HepG2 (cell line): ENCODE data around the gene TOMM6. TPM values are rescaled to one million over a fixed set of nuclear protein-coding genes. Genes with fewer than 3 reads are reported as not detected.
A peak's percentile ranks its signal among the peaks of the same experiment; 100 is the strongest.

Experiments
- FOSL2 ChIP-seq: sonication (generic); formaldehyde crosslinking; IDR thresholded peaks from 2 replicates; pipeline ENCODE4 v1.4.0; 2020; ENCODE audit warnings: missing genetic modification reagents
- IRX3 ChIP-seq: sonication (generic); formaldehyde crosslinking; IDR thresholded peaks from 2 replicates; pipeline ENCODE4 v1.8.1; 2023; ENCODE audit warnings: mild to moderate bottlenecking, low read depth, missing genetic modification reagents, borderline replicate concordance
- MBNL3 ChIP-seq: fragments of 250-450 bp; sonication (Bioruptor Pico); conservative IDR thresholded peaks from 2 replicates; pipeline ENCODE4 v1.8.0; 2022; ENCODE audit warnings: mild to moderate bottlenecking, inconsistent platforms
- MED1 ChIP-seq: sonication (generic); formaldehyde crosslinking; IDR thresholded peaks from 2 replicates; pipeline ENCODE4 v1.4.0; 2020; ENCODE audit warnings: missing genetic modification reagents
- MXD1 ChIP-seq: sonication (generic); formaldehyde crosslinking; IDR thresholded peaks from 2 replicates; pipeline ENCODE4 v1.4.0; 2020; ENCODE audit warnings: mild to moderate bottlenecking, missing genetic modification reagents
- MXD4 ChIP-seq: IDR thresholded peaks from 2 replicates; pipeline ENCODE4 v1.6.1; 2016; ENCODE audit warnings: mild to moderate bottlenecking, missing biosample characterization, missing genetic modification reagents
- PAX8 ChIP-seq: sonication (generic); formaldehyde crosslinking; IDR thresholded peaks from 2 replicates; pipeline ENCODE4 v1.8.0; 2022; ENCODE audit warnings: mild to moderate bottlenecking, missing genetic modification reagents, borderline replicate concordance
- PRDM15 ChIP-seq: sonication (generic); formaldehyde crosslinking; IDR thresholded peaks from 2 replicates; pipeline ENCODE4 v1.4.0; 2020; ENCODE audit warnings: missing genetic modification reagents
- RXRB ChIP-seq: IDR thresholded peaks from 2 replicates; pipeline ENCODE4 v1.6.1; 2016; ENCODE audit warnings: borderline replicate concordance, missing genetic modification reagents, missing compliant biosample characterization
- SPEN ChIP-seq: sonication (generic); formaldehyde crosslinking; IDR thresholded peaks from 2 replicates; pipeline ENCODE4 v1.5.1; 2020; ENCODE audit warnings: low read depth, mild to moderate bottlenecking, missing genetic modification reagents
- TFDP1 ChIP-seq: IDR thresholded peaks from 2 replicates; pipeline ENCODE4 v1.6.1; 2016; ENCODE audit warnings: missing compliant biosample characterization, missing genetic modification reagents, borderline replicate concordance
- ZHX1 ChIP-seq: sonication (generic); formaldehyde crosslinking; IDR thresholded peaks from 2 replicates; pipeline ENCODE4 v1.8.1; 2022; ENCODE audit warnings: low read depth, mild to moderate bottlenecking, missing genetic modification reagents
- ZNF124 ChIP-seq: sonication (generic); formaldehyde crosslinking; IDR thresholded peaks from 2 replicates; pipeline ENCODE4 v1.4.0; 2020; ENCODE audit warnings: missing genetic modification reagents
- ZNF225 ChIP-seq: sonication (generic); formaldehyde crosslinking; IDR thresholded peaks from 2 replicates; pipeline ENCODE4 v1.4.0; 2020; ENCODE audit warnings: mild to moderate bottlenecking, missing genetic modification reagents
- ZNF296 ChIP-seq: sonication (generic); formaldehyde crosslinking; conservative IDR thresholded peaks from 2 replicates; pipeline ENCODE4 v1.5.0; 2020; ENCODE audit warnings: mild to moderate bottlenecking, missing genetic modification reagents
- ZNF503 ChIP-seq: sonication (generic); formaldehyde crosslinking; IDR thresholded peaks from 2 replicates; pipeline ENCODE4 v1.4.0; 2020; ENCODE audit warnings: missing genetic modification reagents
- ZNF577 ChIP-seq: sonication (generic); formaldehyde crosslinking; IDR thresholded peaks from 2 replicates; pipeline ENCODE4 v1.4.0; 2020; ENCODE audit warnings: mild to moderate bottlenecking, low read depth, missing genetic modification reagents, borderline replicate concordance
- ZNF724P ChIP-seq: sonication (generic); formaldehyde crosslinking; IDR thresholded peaks from 2 replicates; pipeline ENCODE4 v1.8.0; 2022; ENCODE audit warnings: missing genetic modification reagents, borderline replicate concordance
- polyA plus RNA-seq, 8 experiments: library from polyadenylated mRNA; depleted of rRNA in 3 of 8; stranded (reverse) in 7 of 8; unstranded in 1 of 8; fragments of >200 nt; fragmentation: Illumina TruSeq in 4 of 8; extraction: Trizol in 4 of 8; gene quantifications; 2 replicates each; pipeline versions ENCODE4 v1.2.1 to v1.2.3, GENCODE V29; 2011 to 2016; ENCODE audit warnings: low read depth in 4 of 8, missing spikeins in 1 of 8, mixed read lengths in 1 of 8; ENCODE audit not compliant: insufficient read depth in 1 of 8
- total RNA-seq, 5 experiments: library from RNA; depleted of rRNA; stranded (reverse); fragments of >200 nt; fragmentation: Illumina TruSeq; extraction: Trizol; gene quantifications; 2 replicates each; pipeline ENCODE4 v1.2.3, GENCODE V29; 2016; ENCODE audit warnings: low read depth in 1 of 5

The TOMM6 gene
- total and polyA plus RNA-seq, 2 of the 13 experiments (the other 11 are each of a cell fraction or from before 2014, with no cell fraction given): 320 to 321 TPM

- no peak; the same call in 1 of the 2 replicates for TF ChIP-seq ZNF124 (CRISPR knock-in tag)
- peak; percentile 54; the same call in 1 of the 2 replicates for TF ChIP-seq RXRB (CRISPR knock-in tag)
- peak; percentile 45 for TF ChIP-seq FOSL2 (CRISPR knock-in tag)
- no peak for TF ChIP-seq MXD4
- TF ChIP-seq ZNF503 (CRISPR knock-in tag): 0 out of 2 replicates have a peak, but pooled peaks have one; percentile 38
- no peak; the same call in 1 of the 2 replicates for TF ChIP-seq ZNF225
- no peak for TF ChIP-seq ZNF577 (CRISPR knock-in tag)
- no peak for TF ChIP-seq MXD1 (CRISPR knock-in tag)
- TF ChIP-seq PRDM15: no peak
- TF ChIP-seq TFDP1 (CRISPR knock-in tag): peak; percentile 56
- TF ChIP-seq ZNF724P (CRISPR knock-in tag): no peak
- no peak for TF ChIP-seq ZNF296 (CRISPR knock-in tag)
- TF ChIP-seq IRX3: no peak
- TF ChIP-seq MED1 (CRISPR knock-in tag): peak; percentile 45; the same call in 1 of the 2 replicates
- no peak for TF ChIP-seq MBNL3 (CRISPR knock-in tag)
- no peak for TF ChIP-seq SPEN (CRISPR knock-in tag)
- no peak for TF ChIP-seq PAX8 (CRISPR knock-in tag)
- no peak for TF ChIP-seq ZHX1 (CRISPR knock-in tag)
Observed at GRCh38 chr6:41741625-41742490, 45.6 kb upstream of the TOMM6 start (continued).
